HepG2 (cell line): ENCODE data around the gene GRIK5.

ENCODE experiments used
- CTCF ChIP-seq: sonication (generic); formaldehyde crosslinking; IDR thresholded peaks from 2 replicates; pipeline ENCODE4 v1.5.0; 2020; ENCODE audit warnings: mild to moderate bottlenecking, missing genetic modification reagents, moderate library complexity
- GABPB1 ChIP-seq: IDR thresholded peaks from 2 replicates; pipeline ENCODE4 v1.6.1; 2016; ENCODE audit warnings: mild to moderate bottlenecking, missing genetic modification reagents, moderate library complexity, missing compliant biosample characterization
- IKZF4 ChIP-seq: sonication (generic); formaldehyde crosslinking; IDR thresholded peaks from 2 replicates; pipeline ENCODE4 v1.5.1; 2020; ENCODE audit warnings: borderline replicate concordance, mild to moderate bottlenecking, low read depth, missing genetic modification reagents; ENCODE audit errors: not compliant biosample characterization
- ZSCAN29 ChIP-seq: sonication (generic); formaldehyde crosslinking; conservative IDR thresholded peaks from 2 replicates; pipeline ENCODE4 v1.4.0; 2020; ENCODE audit warnings: mild to moderate bottlenecking, missing genetic modification reagents

DNA sequence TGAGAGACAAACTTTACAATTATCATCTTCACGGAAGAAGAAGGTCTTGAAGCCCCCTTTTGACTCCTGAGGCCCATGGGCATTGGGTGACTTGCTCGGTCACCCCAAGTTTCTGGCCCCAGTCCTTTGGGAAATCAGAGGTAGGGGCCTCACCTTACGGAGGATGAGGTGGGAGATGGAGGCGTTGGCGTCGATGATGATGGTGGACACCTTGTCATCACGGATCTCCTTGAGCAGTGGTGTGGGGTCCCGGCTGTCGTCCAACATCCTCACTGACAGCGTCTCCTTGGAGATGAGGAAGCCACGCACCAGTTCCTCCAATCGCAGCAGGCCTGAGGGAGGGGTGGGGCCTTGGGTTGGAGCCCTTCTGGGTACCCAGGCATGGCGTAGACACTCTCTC, 10.8 kb downstream of the GRIK5 start:
- TF ChIP-seq IKZF4 (CRISPR knock-in tag) (no peak), CTCF (CRISPR knock-in tag) (no peak), ZSCAN29 (CRISPR knock-in tag) (no peak), GABPB1 (no peak)
